Activated B cell treated with CpG ODN at 0.5 μM for 24 hours (primary cell): ENCODE measurements around the gene CEP72. TPM values are rescaled to one million over a fixed set of nuclear protein-coding genes. Genes with fewer than 3 reads are reported as not detected.

Experiments
- ATAC-seq: fragments of 200-7000 bp; cut with Tn5 transposase; one replicate; pipeline ENCODE4 v1.10.0; 2021; ENCODE audit warnings: low read depth, mild to moderate bottlenecking, moderate library complexity
- CTCF ChIA-PET: fragments of 350-600 bp; sonication (Branson Sonifier 250); formaldehyde crosslinking; loops from one replicate; lab custom pipeline; 2021; ENCODE audit warnings: antibody characterized with exemption; lab: Charles Lee
- POLR2A ChIA-PET: fragments of 350-600 bp; sonication (Branson Sonifier 250); formaldehyde crosslinking; loops from one replicate; lab custom pipeline; 2021; ENCODE audit warnings: antibody characterized with exemption; lab: Charles Lee
- DNase-seq: peaks from one replicate; pipeline ENCODE4 v3.0.0; 2022
- H3K27ac Mint-ChIP-seq: one replicate; pipeline ENCODE4 v1.8.0; 2020; ENCODE audit warnings: mixed read lengths
- H3K27me3 Mint-ChIP-seq: one replicate; pipeline ENCODE4 v1.8.0; 2021; ENCODE audit warnings: mixed read lengths
- H3K36me3 Mint-ChIP-seq: one replicate; pipeline ENCODE4 v1.8.0; 2021; ENCODE audit warnings: low read depth, mixed read lengths
- H3K4me1 Mint-ChIP-seq: one replicate; pipeline ENCODE4 v1.8.0; 2021; ENCODE audit warnings: mixed read lengths
- H3K4me3 Mint-ChIP-seq: one replicate; pipeline ENCODE4 v1.8.0; 2020; ENCODE audit warnings: mild to moderate bottlenecking, mixed read lengths
- H3K9me3 Mint-ChIP-seq: one replicate; pipeline ENCODE4 v1.8.0; 2020; ENCODE audit warnings: mixed read lengths
- CTCF ChIP-seq: fragments of 200-600 bp; IDR thresholded peaks from one replicate; pipeline ENCODE4 v1.8.0; 2022; ENCODE audit warnings: antibody characterized with exemption, mild to moderate bottlenecking
- intact Hi-C: fragments of 100-400 bp; cut with micrococcal nuclease; formaldehyde crosslinking; loops from one replicate; pipeline ENCODE4 v1.15.1; 2024
- total RNA-seq: library from RNA; stranded (reverse); gene quantifications from 2 replicates; pipeline ENCODE4 v1.2.3, GENCODE V29; 2022

CEP72 gene
- total RNA-seq, 1 donor from 2014 or later: 17.4 TPM

- Mint-ChIP-seq H3K36me3 (no peaks in the 10 kb centered on the region), H3K27me3 (peaks cover 19% of the 10 kb centered on the region), H3K4me1 (peaks cover 18% of the 10 kb centered on the region), H3K9me3 (no peaks in the 10 kb centered on the region), H3K4me3 (no peak overlapping the region), H3K27ac (no peak overlapping the region)
- no peak for ATAC-seq
- no peak for DNase-seq
- intact Hi-C loops: no loop called here
- ChIA-PET POLR2A (no interaction called here), CTCF (no interaction called here)
- no peak for TF ChIP-seq CTCF
Measured at GRCh38 chr5:606061-606460, 6.1 kb upstream of the CEP72 start.

GRCh38 chr5:606526-607399 is 5.4 kb upstream of the CEP72 start:
- intact Hi-C loops: no loop called here
- ATAC-seq: no peak
- DNase-seq: no peak
- ChIA-PET POLR2A (interaction anchor here (1.5 kb wide), 1 partner anchor 133 kb away, joined by 5 read pairs; no protein-coding TSS in a partner anchor), CTCF (no interaction called here)
- Mint-ChIP-seq H3K36me3 (no peaks in the 10 kb centered on the region), H3K4me1 (peaks cover 24% of the 10 kb centered on the region), H3K27ac (no peak overlapping the region), H3K9me3 (no peaks in the 10 kb centered on the region), H3K27me3 (peaks cover 19% of the 10 kb centered on the region), H3K4me3 (no peak overlapping the region)
- TF ChIP-seq CTCF: no peak

GRCh38 chr5:607541-608428 is 4.4 kb upstream of the CEP72 start:
- DNase-seq (no peak), ATAC-seq (peak; percentile 15)
- intact Hi-C loops: no loop called here
- H3K36me3 Mint-ChIP-seq: peaks cover 2% of the 10 kb centered on the region
- H3K27me3 Mint-ChIP-seq: peaks cover 14% of the 10 kb centered on the region
- POLR2A ChIA-PET: interaction anchor here (0.7 to 1.5 kb wide), 3 partner anchors 134 to 872 kb away, joined by 3 to 5 read pairs (median 3); no protein-coding TSS in a partner anchor
- TF ChIP-seq CTCF: no peak
- H3K9me3 Mint-ChIP-seq: no peaks in the 10 kb centered on the region
- H3K4me1 Mint-ChIP-seq: peaks cover 26% of the 10 kb centered on the region
- H3K4me3 Mint-ChIP-seq: peak overlapping the region; percentile 32
- CTCF ChIA-PET: no interaction called here
- no peak overlapping the region for H3K27ac Mint-ChIP-seq

- no peak overlapping the region for H3K27ac Mint-ChIP-seq
- intact Hi-C loops: no loop called here
- H3K4me3 Mint-ChIP-seq: no peak overlapping the region
- H3K9me3 Mint-ChIP-seq: no peaks in the 10 kb centered on the region
- DNase-seq (no peak), ATAC-seq (no peak)
- no peak for TF ChIP-seq CTCF
- ChIA-PET POLR2A (interaction anchor here (0.7 to 1.5 kb wide), 2 partner anchors 135 to 871 kb away, joined by 3 to 5 read pairs; no protein-coding TSS in a partner anchor), CTCF (no interaction called here)
- H3K4me1 Mint-ChIP-seq: peaks cover 34% of the 10 kb centered on the region
- peaks cover 13% of the 10 kb centered on the region for H3K27me3 Mint-ChIP-seq
- H3K36me3 Mint-ChIP-seq: peaks cover 5% of the 10 kb centered on the region
Measured at GRCh38 chr5:608429-609370, 3.4 kb upstream of the CEP72 start.
